Activated T-helper 17 cell treated with anti-CD3 and anti-CD28 coated beads, Interleukin-2, amount 50 U/mL, for 72 hours (primary cell): Measurements from ENCODE around the gene DNAH17. TPM values are rescaled to one million over a fixed set of nuclear protein-coding genes. Genes with fewer than 3 reads are reported as not detected.
A peak's percentile ranks its signal among the peaks of the same experiment; 100 is the strongest.

ENCODE experiments used
- ATAC-seq: fragments of 150-1000 bp; cut with Tn5 transposase; replicated peaks from 2 replicates; pipeline ENCODE4 v1.10.0; 2021; ENCODE audit warnings: mild to moderate bottlenecking, moderate library complexity
- H3K27ac Mint-ChIP-seq: one replicate; pipeline ENCODE4 v1.8.0; 2022; ENCODE audit warnings: mixed read lengths
- H3K27me3 Mint-ChIP-seq: one replicate; pipeline ENCODE4 v1.8.0; 2022; ENCODE audit warnings: mixed read lengths
- H3K36me3 Mint-ChIP-seq: one replicate; pipeline ENCODE4 v1.8.0; 2022; ENCODE audit warnings: low read depth, mild to moderate bottlenecking, mixed read lengths
- H3K4me1 Mint-ChIP-seq: one replicate; pipeline ENCODE4 v1.8.0; 2022; ENCODE audit warnings: mixed read lengths
- H3K4me3 Mint-ChIP-seq: one replicate; pipeline ENCODE4 v1.8.0; 2022; ENCODE audit warnings: mild to moderate bottlenecking, mixed read lengths
- H3K9me3 Mint-ChIP-seq: one replicate; pipeline ENCODE4 v1.8.0; 2022; ENCODE audit warnings: mixed read lengths
- total RNA-seq, 2 donors: library from RNA; stranded (reverse); gene quantifications; one replicate each; pipeline ENCODE4 v1.2.3, GENCODE V29; 2022

The DNAH17 gene
- total RNA-seq, 2 donors from 2014 or later = 0.73 to 1.2 TPM

DNA sequence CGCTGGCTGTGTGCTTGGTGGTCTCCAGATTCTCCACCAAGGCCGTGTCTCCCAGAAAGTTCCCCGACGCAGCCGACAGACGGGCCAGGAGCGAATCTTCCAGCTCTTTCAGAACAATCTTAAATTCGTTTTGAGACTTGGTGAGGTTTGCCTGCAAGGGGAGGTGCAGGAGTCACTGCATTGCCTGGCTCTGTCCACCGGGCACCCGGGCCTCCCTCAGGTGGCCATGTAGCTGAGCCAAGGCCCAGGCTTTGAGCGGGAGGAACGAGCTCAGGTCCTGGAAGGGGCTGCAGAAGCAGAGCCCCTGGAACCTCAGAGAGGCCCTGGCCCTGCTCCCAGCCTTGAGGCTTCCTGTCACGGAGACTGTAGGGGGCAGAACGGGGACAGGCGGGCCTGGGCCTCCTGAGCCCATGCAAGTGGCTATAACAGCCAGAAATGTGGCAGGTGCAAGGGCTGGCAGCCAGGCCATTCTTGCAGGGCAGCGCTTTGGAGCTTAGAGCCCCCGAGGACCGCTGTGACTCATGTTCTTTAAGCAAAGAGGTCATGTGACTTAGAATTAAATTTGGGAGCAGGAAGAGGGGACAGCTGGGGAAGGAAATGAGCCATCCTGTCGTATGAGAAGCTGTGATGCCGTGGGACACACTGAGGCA, 126.4 kb downstream of the DNAH17 start:
- Mint-ChIP-seq H3K9me3 (no peaks in the 10 kb centered on the region), H3K27me3 (no peaks in the 10 kb centered on the region), H3K4me3 (no peak overlapping the region), H3K4me1 (no peaks in the 10 kb centered on the region), H3K27ac (no peak overlapping the region), H3K36me3 (no peaks in the 10 kb centered on the region)
- no peak for ATAC-seq

DNA sequence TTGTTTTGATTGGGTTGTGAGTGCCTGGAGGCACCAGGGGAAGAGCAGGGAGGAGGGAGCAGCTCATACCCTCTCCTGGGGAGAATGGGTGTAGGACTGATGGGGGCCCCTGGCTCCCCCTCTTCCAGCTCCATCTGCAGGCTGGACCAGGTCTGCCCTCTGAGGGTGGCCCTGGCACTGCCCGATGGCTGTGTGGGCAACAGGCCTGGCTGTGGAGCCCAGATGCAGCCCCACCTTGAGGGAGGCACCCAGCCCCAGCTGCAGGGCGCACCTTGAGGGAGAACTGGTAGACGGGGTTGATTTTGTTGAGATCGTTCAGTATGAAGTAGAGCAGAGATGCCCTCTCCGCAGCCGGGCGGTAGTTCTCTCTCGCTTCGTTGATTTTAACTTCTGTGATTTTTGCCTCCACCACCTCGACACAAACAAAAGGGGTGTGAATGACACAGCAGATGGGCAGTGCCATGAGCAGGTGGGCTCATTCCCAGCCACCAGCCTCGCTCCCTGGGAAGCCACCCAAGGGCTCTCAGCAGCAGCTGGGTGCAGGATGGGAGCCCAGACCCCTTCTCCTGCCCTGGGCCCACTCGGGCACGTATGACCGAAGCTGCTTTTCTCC, 127.1 kb downstream of the DNAH17 start:
- H3K4me3 Mint-ChIP-seq = no peak overlapping the region
- ATAC-seq = no peak
- no peaks in the 10 kb centered on the region for H3K9me3 Mint-ChIP-seq
- H3K27me3 Mint-ChIP-seq = no peaks in the 10 kb centered on the region
- no peak overlapping the region for H3K27ac Mint-ChIP-seq
- no peaks in the 10 kb centered on the region for H3K4me1 Mint-ChIP-seq
- no peaks in the 10 kb centered on the region for H3K36me3 Mint-ChIP-seq

DNA sequence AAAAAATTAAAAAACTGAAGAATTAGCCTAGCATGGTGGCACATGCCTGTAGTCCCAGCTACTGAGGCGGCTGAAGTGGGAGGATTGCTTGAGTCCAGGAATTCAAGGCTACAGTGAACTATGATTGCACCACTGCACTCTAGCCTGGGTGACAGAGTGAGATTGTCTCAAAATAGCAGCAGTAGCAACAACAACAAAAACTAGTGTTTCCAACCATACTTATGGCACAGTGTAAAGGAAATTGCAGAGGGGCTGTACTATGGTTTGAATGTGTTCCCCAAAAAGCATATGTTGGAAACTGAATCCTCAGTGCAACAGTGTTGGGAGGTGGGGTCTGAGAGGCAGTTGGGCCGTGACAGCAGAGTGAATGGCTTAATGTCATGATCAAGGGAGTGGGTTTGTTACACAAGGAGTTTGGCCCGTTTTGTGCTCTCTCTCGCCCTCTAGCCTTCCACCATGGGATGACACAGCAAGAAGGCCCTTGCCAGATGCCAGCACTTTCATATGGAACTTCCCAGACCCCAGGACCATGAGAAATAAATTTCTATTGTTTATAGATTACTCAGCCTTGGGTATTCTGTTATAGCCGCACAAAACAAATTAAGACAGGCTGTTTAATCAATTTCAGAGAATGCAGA, 128.7 kb downstream of the DNAH17 start:
- ATAC-seq = no peak
- Mint-ChIP-seq H3K4me1 (no peaks in the 10 kb centered on the region), H3K27me3 (no peaks in the 10 kb centered on the region), H3K36me3 (no peaks in the 10 kb centered on the region), H3K9me3 (no peaks in the 10 kb centered on the region), H3K27ac (peak overlapping the region; percentile 40), H3K4me3 (no peak overlapping the region)

DNA sequence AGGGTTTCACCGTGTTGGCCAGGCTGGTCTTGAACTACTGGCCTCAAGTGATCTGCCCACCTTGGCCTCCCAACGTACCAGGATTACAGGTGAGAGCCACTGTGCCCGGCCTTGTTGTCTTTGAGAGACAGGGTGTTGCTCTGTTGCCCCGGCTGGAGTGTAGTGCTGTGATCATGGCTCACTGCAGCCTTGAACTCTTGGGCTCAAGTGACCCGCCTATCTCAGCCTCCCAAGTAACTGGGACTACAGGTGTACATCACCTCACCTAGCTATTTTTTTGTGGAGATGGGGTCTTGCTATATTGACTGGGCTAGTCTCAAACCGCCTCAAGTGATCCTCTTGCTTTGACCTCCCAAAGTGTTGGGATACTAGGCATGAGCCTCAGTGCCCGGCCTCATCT, 130.4 kb downstream of the DNAH17 start:
- H3K4me3 Mint-ChIP-seq = no peak overlapping the region
- no peaks in the 10 kb centered on the region for H3K36me3 Mint-ChIP-seq
- H3K4me1 Mint-ChIP-seq = no peaks in the 10 kb centered on the region
- H3K27ac Mint-ChIP-seq = no peak overlapping the region
- no peaks in the 10 kb centered on the region for H3K27me3 Mint-ChIP-seq
- no peak for ATAC-seq
- no peaks in the 10 kb centered on the region for H3K9me3 Mint-ChIP-seq

DNA sequence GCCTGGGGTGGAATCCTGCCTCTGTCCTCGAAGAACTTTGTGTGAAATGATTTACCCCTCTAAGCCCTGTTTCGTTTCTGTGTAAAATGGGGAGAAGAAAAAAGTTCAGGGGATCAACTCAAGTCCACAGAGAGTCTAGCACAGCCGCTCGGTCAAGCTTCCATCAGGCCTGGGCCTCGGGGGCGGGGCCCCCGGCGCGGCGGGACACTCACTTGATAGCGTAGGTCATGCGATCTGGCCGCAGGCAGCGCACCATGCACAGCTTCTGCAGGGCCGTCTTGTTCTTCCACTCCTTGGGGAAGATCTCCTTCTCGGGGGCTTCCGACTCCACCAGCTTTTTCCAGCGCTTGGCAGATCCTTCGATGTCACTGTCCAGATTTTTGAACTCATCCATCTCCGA, 132.8 kb downstream of the DNAH17 start:
- Mint-ChIP-seq H3K27me3 (no peaks in the 10 kb centered on the region), H3K9me3 (no peaks in the 10 kb centered on the region), H3K4me1 (no peaks in the 10 kb centered on the region), H3K27ac (no peak overlapping the region), H3K36me3 (no peaks in the 10 kb centered on the region), H3K4me3 (no peak overlapping the region)
- ATAC-seq = no peak

DNA sequence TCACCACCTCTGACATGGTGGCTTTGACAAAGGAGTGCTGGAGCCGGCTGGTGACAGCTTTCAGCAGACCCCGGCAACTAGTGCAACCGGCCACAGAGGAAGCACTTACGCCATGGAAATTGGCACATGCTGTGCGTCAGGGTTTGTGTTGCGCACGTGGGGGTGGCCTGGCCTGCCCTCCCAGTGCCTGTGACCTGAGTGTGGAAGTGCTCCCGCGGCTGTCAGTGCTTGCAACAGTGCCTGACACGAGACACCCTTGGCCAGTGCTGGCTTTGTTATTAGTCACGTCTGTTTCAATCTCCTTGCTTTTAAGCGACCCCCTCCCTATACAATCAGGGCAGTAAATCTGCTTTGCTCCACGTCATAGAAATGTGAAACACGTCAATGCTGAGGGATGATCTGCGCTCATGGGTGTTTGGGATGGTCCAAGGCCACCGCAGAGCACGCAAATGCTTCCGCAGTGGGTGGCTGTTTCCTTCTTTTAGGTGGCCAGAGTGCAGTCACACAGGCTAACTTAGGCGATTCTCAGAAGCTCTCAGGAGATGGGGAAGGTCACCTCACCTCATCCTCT, 134.5 kb downstream of the DNAH17 start:
- no peaks in the 10 kb centered on the region for H3K9me3 Mint-ChIP-seq
- no peak overlapping the region for H3K4me3 Mint-ChIP-seq
- no peak overlapping the region for H3K27ac Mint-ChIP-seq
- no peak for ATAC-seq
- H3K4me1 Mint-ChIP-seq = no peaks in the 10 kb centered on the region
- H3K27me3 Mint-ChIP-seq = no peaks in the 10 kb centered on the region
- H3K36me3 Mint-ChIP-seq = no peaks in the 10 kb centered on the region

DNA sequence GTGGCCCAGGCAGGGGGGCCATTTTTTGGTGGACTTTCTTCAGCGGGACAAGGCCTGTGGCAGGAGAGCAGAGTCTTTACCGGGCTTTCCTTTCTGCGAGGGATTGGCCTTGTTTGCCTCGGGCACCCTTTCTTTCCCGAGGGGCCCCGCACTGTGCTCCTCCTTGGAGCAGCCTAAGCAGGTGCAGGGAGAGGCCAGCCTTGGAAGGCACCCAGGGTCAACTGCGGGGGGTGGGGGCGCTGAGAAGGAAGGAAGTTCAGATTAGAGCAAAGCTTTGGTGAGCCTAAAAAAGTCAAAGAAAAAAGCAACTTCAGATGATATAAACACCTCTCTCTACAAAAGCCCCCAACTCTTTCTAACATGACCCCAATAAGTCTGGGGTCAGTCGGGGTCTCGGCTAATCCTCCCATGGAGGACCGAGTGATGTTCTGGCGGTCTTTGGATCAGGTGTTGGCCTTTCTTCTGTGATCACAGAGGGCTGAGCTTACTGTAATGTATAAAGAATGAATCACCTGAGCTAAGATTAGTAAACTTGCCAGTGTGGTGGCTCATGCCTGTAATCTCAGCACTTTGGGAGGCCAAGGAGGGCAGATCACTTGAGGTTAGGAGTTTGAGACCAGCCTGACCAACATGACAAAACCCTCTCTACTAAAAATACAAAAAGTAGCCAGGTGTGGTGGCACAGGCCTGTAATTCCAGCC, 135.8 kb downstream of the DNAH17 start:
- ATAC-seq = peak; percentile 69
- H3K27ac Mint-ChIP-seq = no peak overlapping the region
- no peaks in the 10 kb centered on the region for H3K4me1 Mint-ChIP-seq
- no peaks in the 10 kb centered on the region for H3K9me3 Mint-ChIP-seq
- no peaks in the 10 kb centered on the region for H3K27me3 Mint-ChIP-seq
- H3K36me3 Mint-ChIP-seq = no peaks in the 10 kb centered on the region
- no peak overlapping the region for H3K4me3 Mint-ChIP-seq

DNA sequence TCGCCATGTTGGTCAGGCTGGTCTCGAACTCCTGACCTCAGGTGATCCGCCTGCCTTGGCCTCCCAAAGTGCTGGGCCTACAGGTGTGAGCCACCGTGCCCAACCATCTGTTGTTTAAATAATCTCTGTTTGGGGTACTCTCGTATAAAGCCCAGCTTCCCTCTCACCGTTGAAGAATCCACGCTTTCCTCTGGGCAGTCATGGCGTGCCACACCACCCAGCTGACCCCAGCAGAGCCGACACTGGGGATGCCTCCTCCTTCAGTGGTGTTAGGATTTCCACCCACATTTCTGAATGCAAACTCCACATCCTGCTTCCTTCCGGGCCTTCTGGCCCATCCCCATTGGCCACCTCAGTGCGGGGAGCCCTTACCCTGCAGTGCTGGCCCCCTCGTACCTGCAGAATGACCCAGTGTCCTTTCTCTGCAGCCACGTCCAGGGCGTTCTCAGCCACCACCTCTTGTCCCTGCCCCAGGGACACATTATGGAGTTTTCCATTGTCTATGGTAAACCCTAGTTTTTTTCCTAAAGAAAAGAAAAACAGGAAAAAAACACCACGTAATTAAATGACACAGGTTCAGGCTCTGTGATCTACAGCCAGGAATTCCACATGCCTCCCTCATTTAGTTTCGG, 138.4 kb downstream of the DNAH17 start:
- no peak overlapping the region for H3K4me3 Mint-ChIP-seq
- ATAC-seq = no peak
- H3K9me3 Mint-ChIP-seq = no peaks in the 10 kb centered on the region
- H3K36me3 Mint-ChIP-seq = no peaks in the 10 kb centered on the region
- no peak overlapping the region for H3K27ac Mint-ChIP-seq
- no peaks in the 10 kb centered on the region for H3K27me3 Mint-ChIP-seq
- H3K4me1 Mint-ChIP-seq = no peaks in the 10 kb centered on the region

DNA sequence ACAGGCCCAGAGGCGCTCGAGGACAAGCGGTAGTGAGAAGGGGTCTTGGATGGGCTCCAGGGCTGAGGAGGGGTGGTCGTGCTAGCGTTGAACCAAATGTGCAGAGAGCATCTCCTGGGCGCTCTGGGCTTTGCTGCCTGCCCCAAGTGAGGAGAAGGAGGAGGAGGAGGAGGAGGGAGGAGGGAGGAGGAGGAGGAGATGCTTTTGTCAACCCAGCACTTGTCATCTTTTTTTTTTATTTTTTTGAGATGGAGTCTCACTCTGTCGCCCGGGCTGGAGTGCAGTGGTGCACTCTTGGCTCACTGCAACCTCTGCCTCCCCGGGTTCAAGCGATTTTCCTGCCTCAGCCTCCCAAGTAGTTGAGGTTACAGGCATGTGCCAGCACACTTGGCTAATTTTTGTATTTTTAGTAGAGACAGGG, 138.9 kb downstream of the DNAH17 start:
- no peaks in the 10 kb centered on the region for H3K4me1 Mint-ChIP-seq
- no peak overlapping the region for H3K4me3 Mint-ChIP-seq
- no peaks in the 10 kb centered on the region for H3K36me3 Mint-ChIP-seq
- no peaks in the 10 kb centered on the region for H3K9me3 Mint-ChIP-seq
- ATAC-seq = no peak
- H3K27ac Mint-ChIP-seq = no peak overlapping the region
- H3K27me3 Mint-ChIP-seq = no peaks in the 10 kb centered on the region

DNA sequence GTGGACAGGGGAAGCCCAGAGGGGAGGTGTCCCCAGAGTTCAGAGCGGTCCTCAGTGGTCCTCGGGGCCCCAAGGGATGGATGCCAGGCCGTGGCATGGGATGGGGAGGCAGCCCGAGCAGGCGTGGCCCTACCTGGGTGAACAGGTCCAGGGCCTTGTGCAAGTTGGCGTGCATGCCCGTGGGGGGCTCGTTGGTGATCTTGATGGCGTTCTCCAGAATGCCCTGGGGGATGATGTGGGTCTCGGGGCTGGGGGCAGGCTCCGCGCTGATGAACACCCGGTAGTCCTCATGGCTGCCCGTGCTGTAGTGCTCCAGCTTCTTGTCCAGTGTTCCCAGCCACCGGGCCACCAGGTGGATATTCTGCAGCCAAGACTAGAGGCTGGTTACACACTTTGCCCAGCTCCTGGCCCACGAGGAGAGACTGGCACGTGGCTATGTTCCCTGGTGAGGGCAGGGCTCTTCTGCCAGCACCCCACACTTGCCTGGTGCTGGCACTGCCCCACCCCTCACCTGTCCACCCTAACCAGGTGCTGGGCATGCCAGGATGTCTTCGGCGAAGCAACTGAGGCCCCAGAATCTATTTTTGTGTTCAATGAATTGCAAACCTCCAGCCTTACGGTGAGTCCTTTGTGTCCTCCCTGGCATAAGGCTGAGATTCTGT, 139.6 kb downstream of the DNAH17 start:
- no peak overlapping the region for H3K27ac Mint-ChIP-seq
- H3K4me1 Mint-ChIP-seq = no peaks in the 10 kb centered on the region
- no peak for ATAC-seq
- no peak overlapping the region for H3K4me3 Mint-ChIP-seq
- no peaks in the 10 kb centered on the region for H3K27me3 Mint-ChIP-seq
- no peaks in the 10 kb centered on the region for H3K9me3 Mint-ChIP-seq
- H3K36me3 Mint-ChIP-seq = no peaks in the 10 kb centered on the region

DNA sequence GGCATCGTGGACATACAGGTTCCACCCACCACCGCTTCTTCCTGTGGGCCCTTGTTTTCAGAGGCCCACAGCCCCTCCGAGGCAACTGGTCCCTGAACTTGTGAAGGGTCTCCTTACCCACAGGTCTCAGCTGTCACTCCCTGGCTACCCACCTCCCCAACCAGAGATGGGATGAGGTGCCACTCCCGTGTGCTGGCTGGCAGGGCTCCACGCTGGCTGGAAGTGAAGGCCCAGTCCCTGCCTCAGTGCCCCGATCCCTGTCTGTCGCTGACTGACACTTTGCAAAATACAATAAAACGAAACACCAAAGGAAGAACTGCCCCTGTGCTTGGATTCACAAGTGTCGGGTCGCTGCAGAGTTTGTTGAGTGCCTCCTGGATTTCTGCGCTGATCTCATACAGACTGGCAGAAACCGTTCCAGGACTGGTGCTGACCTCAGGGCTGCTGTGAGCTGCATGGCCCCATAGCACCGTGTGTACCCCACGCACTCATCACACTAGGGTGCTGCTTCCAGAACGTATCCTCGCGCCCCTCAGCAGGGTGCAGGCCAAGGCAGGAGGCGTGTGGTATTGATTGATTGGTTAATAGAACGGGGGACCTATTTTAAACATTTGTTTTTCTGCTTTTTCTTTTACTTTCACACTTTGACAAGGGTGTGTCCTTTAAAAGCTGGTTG, 141.7 kb downstream of the DNAH17 start:
- no peak overlapping the region for H3K4me3 Mint-ChIP-seq
- H3K36me3 Mint-ChIP-seq = no peaks in the 10 kb centered on the region
- no peaks in the 10 kb centered on the region for H3K27me3 Mint-ChIP-seq
- no peaks in the 10 kb centered on the region for H3K4me1 Mint-ChIP-seq
- no peaks in the 10 kb centered on the region for H3K9me3 Mint-ChIP-seq
- no peak overlapping the region for H3K27ac Mint-ChIP-seq
- no peak for ATAC-seq

DNA sequence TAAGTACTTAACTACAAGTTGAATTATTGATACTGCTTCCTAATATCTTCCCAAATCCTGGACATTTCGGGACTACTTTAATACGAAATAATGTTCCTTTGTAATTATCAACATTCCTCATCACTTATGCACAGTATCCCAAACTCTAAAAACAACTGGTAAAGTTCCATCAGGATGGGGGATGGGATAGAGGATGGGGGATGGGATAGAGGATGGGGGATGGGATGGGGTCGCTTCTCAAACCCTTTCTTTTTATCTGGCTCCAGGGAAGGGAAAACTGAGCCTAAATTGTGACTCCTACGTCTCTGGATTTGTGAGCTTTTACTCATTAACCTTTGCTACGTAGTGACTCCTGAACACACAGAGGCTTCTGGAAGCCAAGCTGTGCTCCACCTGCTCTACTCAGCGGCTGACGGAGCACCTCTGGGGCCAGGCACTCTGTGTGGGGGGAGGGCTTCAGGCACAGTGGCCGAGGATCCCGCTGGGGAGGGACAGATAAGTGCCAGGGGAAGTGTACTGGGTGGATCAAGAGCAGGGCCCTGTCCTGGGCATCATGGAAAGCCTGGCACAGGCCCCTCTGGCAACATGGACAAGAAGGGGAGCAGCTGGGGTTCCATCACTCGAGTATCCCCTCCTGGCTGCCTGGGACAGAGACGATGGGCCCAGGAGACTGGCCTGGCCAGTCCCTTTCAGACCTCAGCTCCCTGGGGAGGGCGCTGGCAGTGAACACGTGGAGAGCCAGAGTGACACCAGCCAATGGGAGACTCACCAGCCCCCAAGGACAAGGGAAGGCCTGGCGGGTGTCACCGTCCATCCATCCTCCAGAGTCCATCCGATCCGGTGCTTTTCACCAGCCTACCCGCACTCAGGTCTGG, 142.5 kb downstream of the DNAH17 start:
- Mint-ChIP-seq H3K27me3 (no peaks in the 10 kb centered on the region), H3K36me3 (peaks cover 4% of the 10 kb centered on the region), H3K4me3 (no peak overlapping the region), H3K4me1 (no peaks in the 10 kb centered on the region), H3K27ac (peak overlapping the region; percentile 43), H3K9me3 (no peaks in the 10 kb centered on the region)
- no peak for ATAC-seq
